DMS79 treated with DMSO at 0.1 percent for 48 hours (cell line): ENCODE results near the gene APOBEC3A.
"Not testable (repeated sequence)": the region's sequence is repeated elsewhere in the genome, so short reads cannot be mapped to it uniquely, and the experiment has no call there.

Source experiments
- DNase-seq: peaks from one replicate; lab custom pipeline; 2025; lab: John Stamatoyannopoulos, UW

The APOBEC3A gene

GRCh38 chr22:38943201-38943600, 14.2 kb upstream of the APOBEC3A start:
- DNase-seq, result no peak

DNA sequence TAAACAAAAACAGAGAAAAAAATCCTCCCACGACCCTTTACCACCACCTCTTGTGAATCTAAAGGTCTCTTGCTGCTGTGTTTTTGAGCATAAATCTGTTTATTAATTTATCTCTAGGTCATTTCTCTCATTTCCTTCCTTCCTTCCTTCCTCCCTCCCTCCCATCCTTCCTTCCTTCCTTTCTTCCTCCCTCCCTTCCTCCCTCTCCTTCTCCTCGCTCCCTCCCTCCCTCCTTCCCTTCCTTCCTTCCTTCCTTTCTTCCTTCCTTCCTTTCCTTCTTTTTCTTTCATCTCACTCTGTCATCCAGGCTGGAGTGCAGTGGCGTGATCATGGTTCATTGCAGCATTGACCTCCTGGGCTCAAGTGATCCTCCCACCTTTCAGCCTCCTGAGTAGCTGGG, 13.5 kb upstream of the APOBEC3A start:
- DNase-seq, result no peak

DNA sequence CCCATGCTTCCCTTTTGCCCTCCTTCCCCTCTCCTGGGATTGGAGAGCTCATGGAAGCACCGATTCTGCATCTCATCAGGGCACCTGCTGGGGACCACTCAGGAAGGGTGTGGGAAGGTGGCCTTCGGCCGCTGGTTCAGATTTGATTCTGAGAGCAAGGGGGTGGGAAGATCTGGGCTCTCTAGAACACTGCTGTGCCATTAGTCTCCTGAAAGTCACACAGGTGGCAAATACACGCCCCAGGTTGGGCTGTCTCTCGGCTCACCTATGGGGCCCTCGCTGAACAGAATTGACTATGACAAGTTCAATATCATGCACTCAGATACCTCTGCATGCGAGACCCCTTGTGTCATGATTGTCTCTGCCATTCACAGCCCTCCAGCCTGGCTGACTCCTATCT, 12.8 kb upstream of the APOBEC3A start:
- DNase-seq, result no peak

GRCh38 chr22:38945706-38946338, 11.6 kb upstream of the APOBEC3A start:
- DNase-seq, result not testable (repeated sequence)

- no peak for DNase-seq
Measured at GRCh38 chr22:38946771-38947170, 10.6 kb upstream of the APOBEC3A start.

GRCh38 chr22:38947321-38948140, 9.9 kb upstream of the APOBEC3A start:
- DNase-seq, result no peak

DNA sequence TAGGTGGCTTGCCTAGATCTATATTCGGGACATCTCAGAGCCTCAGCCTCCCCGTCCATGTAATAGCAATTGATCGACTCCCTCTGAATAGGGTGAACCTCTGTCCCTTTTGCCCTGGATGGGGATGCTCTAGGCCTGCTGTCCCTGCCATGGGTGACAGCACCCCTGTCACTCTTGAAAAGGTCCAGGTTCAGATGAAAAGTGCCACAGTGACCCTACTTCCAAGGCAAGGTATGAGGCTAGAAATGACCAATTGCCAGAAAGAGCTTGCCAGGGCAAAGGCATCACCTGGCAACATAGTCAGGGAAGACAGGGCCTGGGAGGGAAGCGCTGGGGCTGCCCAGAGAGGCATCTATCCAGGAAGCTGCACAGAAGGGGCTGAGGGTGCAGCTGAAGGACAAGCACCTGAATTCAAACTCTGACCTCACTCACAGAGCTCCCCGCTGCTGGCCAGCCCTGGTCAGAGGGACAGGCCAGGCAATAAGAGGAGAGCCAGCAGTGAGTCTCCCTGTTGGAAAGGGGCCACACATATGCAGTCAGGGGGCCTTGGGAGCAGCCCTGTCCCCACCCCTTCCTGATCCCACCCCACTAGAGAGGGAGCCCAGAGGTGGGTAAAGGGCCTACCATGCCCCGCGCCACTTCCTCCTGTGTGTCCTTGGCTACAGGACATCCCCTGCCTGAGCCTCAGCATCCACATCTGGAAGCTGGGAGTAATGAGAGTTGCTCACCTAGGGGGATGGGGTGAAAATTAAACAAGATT, 9.0 kb upstream of the APOBEC3A start:
- no peak for DNase-seq

- no peak for DNase-seq
Measured at GRCh38 chr22:38949889-38950405, 7.5 kb upstream of the APOBEC3A start.

DNA sequence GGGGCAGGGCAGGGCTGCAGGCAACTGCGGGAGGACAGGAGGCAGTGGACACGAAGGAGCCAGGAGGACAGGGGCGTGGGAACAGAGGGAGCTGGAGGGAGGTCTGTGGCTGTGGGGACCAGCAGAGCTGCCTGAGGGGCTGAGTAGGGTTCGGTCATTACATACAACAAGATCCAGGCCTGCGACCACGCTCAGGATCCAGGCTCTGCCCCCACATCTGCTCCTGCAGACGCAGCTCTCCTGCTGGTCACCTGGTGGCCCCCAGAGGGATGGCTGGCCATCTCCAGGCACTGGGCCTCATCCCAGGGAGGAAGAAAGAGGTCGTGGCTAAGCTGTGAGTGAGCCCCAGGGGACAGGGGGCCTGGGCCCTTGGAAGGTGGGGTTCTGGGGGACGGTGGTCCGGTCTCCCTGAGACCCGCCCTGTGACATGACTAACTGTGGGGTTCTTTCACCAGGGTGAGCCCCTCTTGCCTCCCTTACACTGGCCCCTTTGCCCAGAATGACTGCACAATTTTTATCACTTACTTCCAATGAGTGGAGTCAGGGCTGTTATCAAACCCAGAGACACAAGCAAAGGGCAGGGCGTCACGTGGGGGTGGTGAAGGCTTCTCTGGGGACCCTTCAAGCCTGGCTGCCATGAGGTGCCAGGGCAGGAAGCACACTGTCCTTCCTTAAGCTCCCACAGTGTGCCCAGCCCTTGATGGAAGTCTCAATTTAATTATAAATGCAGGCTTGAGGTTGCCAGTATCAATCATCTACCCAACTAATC, 6.7 kb upstream of the APOBEC3A start:
- DNase-seq, result no peak

DNA sequence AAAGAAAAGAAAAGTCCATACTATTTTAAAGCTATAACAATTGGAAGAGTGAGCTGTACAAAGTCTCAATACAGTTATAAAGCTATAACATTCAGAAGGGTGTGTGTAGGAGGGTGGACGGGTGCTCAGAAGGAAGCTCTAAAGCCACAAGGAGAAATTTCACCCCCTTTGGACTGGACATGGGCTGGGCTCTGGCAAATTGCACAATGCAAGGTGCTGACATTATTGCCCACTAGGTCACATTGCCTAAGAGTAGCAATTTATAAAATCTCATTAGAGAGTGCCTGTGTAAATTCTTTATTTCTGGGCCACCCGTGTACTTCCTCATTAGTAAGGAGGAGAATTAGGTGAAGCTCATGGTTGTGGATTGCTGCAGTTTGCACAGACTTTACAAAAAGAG, 5.7 kb upstream of the APOBEC3A start:
- DNase-seq, result no peak

DNA sequence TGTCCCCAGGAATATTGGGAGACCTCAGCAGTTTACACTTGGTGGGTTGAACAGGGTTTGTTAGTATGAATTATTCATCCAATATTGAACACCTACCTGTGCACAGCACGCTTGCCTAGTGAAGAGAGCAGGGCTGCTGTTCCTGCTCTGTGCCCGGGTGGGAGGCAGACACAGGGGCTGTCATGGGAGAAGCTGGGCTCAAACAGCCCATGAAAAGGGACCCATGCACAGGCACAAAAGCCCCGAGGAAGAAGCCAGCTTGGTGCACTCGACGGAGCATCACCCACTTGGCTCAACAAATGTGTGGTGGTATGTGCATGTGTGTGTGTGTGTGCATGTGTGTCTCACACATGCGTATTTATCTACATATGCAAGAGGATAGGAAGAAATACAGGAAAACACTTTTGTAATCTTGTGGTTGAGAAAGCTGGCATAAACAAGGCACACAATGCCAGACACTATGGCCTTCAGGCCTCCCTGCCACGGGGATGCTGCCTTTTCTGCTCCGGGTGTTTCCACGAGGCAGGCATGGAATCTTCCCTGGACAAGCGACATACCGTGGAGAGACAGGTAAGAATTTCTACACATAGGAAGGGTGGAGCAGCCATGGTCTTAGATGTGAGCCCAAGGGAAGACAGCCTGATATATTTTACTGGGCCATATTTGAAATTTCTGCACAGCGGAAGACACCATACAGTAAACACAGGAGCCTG, 5.0 kb upstream of the APOBEC3A start:
- DNase-seq, result no peak

DNA sequence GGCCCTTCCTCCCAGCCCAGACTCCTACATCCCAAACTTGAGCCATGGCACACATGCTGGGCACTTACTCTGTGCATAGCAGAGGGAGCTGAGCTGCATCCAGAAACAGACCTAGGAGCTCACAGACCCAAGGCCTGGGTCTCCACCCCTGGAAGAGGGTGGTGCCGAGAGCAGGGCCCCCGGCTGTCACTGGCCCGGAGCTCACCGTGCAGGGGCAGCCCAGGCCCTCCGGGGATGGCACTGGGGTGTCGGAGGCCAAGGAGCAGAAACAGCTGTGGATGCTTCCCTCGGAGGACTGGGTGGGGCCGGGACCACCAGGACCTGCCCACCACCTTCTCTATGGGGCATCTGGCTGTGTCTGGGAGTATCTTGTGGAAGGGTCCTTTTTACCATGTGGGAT, 4.3 kb upstream of the APOBEC3A start:
- no peak for DNase-seq

GRCh38 chr22:38953577-38954413, 3.6 kb upstream of the APOBEC3A start:
- DNase-seq, result no peak

- no peak for DNase-seq
Measured at GRCh38 chr22:38954414-38955043, 2.9 kb upstream of the APOBEC3A start.

DNA sequence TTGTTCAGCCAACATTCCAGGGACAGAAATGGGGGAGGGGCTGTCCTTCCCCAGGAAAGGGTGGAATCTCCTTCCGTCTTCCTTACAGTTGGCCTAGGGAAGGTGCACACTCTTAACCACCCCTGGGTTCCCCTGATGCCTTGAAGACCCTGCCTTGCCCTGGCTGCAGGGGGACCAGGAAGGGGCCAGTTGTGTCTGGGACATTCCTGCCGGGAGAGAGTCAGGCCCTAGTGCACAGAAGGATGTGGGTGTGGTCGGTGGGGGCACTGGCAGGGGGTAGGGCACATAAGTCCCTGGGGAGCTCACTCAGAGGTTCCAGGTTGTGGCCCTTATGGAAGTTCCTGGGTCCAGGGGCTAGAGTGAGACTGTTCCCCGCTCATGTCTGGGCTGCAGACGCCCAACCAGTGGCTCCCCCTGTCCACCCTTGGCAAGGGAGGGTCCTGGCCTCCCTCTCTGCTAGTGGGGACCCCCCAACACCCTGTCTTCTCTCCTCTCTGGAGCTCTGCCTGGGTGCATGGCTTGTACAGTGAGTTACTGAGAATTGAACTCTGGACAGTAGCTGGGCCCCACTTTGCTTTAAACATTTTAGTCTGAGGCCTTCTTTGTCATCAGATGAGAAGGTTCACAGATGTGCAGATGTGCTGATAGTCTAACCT, 2.0 kb upstream of the APOBEC3A start:
- DNase-seq, result no peak

- DNase-seq, result no peak
Measured at GRCh38 chr22:38955926-38956325, 1.5 kb upstream of the APOBEC3A start.

DNA sequence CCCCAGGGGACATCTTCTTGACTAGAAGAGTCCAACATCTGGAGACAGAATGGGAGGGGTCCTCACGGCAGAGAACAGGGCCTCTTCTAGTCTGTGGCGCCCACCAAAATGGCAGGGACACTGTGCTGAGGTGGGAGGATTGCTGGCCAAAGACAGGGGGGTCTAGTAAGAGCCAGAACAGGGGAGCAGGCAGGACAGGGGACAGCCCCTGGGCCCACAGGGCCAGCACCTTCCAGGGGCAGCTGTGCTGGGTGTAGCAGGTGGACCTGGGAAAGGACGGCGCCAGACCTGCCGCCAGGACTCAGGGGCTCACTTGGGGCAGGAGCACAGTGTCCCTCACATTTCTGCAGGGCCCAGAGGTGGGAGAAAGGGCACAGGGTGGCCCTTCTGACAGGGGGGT, 858 bp upstream of the APOBEC3A start:
- no peak for DNase-seq

- DNase-seq, result no peak
Measured at GRCh38 chr22:38957808-38958650, 620 bp downstream of the APOBEC3A start.

- not testable (repeated sequence) for DNase-seq
Measured at GRCh38 chr22:38958651-38958943, 1.2 kb downstream of the APOBEC3A start.
